ENCODE measurements around the gene ANO1.

- TF ChIP-seq TCF12 (IDR thresholded peaks at IDR 0.05; ENCODE audit: low read depth) (no peak), EP300 (IDR thresholded peaks at IDR 0.05; ENCODE audit: borderline replicate concordance) (no peak), REST (IDR thresholded peaks at IDR 0.05; ENCODE audit: low read depth) (no peak), FOXM1 (IDR thresholded peaks at IDR 0.05; ENCODE audit: borderline replicate concordance, low read depth) (no peak), CEBPB (IDR thresholded peaks at IDR 0.05) (0 out of 2 replicates have a peak, but pooled peaks have one; percentile 24), CREB1 (IDR thresholded peaks at IDR 0.05; ENCODE audit: low read depth) (no peak), RAD21 (IDR thresholded peaks at IDR 0.05; ENCODE audit: low read depth) (no peak), EGR1 (IDR thresholded peaks at IDR 0.05) (no peak), NFIC (IDR thresholded peaks at IDR 0.05) (no peak), TAF1 (IDR thresholded peaks at IDR 0.05; ENCODE audit: low read depth) (no peak), YY1 (IDR thresholded peaks at IDR 0.05; ENCODE audit: low read depth) (no peak)
- TF ChIP-seq, protein P1, sequence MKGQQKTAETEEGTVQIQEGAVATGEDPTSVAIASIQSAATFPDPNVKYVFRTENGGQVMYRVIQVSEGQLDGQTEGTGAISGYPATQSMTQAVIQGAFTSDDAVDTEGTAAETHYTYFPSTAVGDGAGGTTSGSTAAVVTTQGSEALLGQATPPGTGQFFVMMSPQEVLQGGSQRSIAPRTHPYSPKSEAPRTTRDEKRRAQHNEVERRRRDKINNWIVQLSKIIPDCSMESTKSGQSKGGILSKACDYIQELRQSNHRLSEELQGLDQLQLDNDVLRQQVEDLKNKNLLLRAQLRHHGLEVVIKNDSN (IDR thresholded peaks at IDR 0.05), result no peak
- TF ChIP-seq, protein P2, sequence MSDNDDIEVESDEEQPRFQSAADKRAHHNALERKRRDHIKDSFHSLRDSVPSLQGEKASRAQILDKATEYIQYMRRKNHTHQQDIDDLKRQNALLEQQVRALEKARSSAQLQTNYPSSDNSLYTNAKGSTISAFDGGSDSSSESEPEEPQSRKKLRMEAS (IDR thresholded peaks at IDR 0.05), result no peak
Measured at GRCh38 chr11:70090961-70091381, 12.9 kb downstream of the ANO1 start.

All from Ishikawa (cell line).